ENCODE data around the gene TBC1D1.

TBC1D1 gene

GRCh38 chr4:37960679-37961450 is 70.0 kb downstream of the TBC1D1 start:
- Histone ChIP-seq H3K4me3 (ENCODE audit: low read depth in 1 of 2, low read length in 1 of 2) (no peak overlapping the region), H3K36me3 (peaks cover 7% of the 10 kb centered on the region)
- TF ChIP-seq CTCF (IDR thresholded peaks at IDR 0.05) = no peak

GRCh38 chr4:37964734-37965457 is 74.0 kb downstream of the TBC1D1 start:
- Histone ChIP-seq H3K4me3 (ENCODE audit: low read depth in 1 of 2, low read length in 1 of 2) (no peak overlapping the region), H3K9me3 (no peaks in the 10 kb centered on the region), H3K36me3 (no peaks in the 10 kb centered on the region), H3K27ac (no peak overlapping the region), H3K27me3 (no peaks in the 10 kb centered on the region), H3K4me1 (ENCODE audit: control insufficient read depth in 1 of 2, insufficient read depth in 1 of 2, low read depth in 1 of 2, low read length in 1 of 2) (no peaks in the 10 kb centered on the region)
- no peak for TF ChIP-seq CTCF (IDR thresholded peaks at IDR 0.05)

More at GRCh38 chr4:37960679-37961450, 70.0 kb downstream of the TBC1D1 start:
- Histone ChIP-seq H3K27me3 (no peaks in the 10 kb centered on the region), H3K4me1 (ENCODE audit: control insufficient read depth in 1 of 2, insufficient read depth in 1 of 2, low read depth in 1 of 2, low read length in 1 of 2) (no peaks in the 10 kb centered on the region), H3K9me3 (no peaks in the 10 kb centered on the region), H3K27ac (no peak overlapping the region)

GRCh38 chr4:37966044-37966443 is 75.2 kb downstream of the TBC1D1 start:
- Histone ChIP-seq H3K36me3 (no peaks in the 10 kb centered on the region), H3K27me3 (no peaks in the 10 kb centered on the region), H3K27ac (no peak overlapping the region), H3K9me3 (no peaks in the 10 kb centered on the region), H3K4me3 (ENCODE audit: low read depth in 1 of 2, low read length in 1 of 2) (no peak overlapping the region), H3K4me1 (ENCODE audit: control insufficient read depth in 1 of 2, insufficient read depth in 1 of 2, low read depth in 1 of 2, low read length in 1 of 2) (peaks cover 3 to 5% of the 10 kb centered on the region in 2 experiments)
- no peak for TF ChIP-seq CTCF (IDR thresholded peaks at IDR 0.05)

- Histone ChIP-seq H3K9me3 (no peaks in the 10 kb centered on the region), H3K27ac (no peak overlapping the region), H3K4me3 (ENCODE audit: low read depth in 1 of 2, low read length in 1 of 2) (no peak overlapping the region), H3K36me3 (no peaks in the 10 kb centered on the region), H3K4me1 (ENCODE audit: control insufficient read depth in 1 of 2, insufficient read depth in 1 of 2, low read depth in 1 of 2, low read length in 1 of 2) (peaks cover 3 to 5% of the 10 kb centered on the region in 2 experiments), H3K27me3 (no peaks in the 10 kb centered on the region)
- no peak for TF ChIP-seq CTCF (IDR thresholded peaks at IDR 0.05)
Observed at GRCh38 chr4:37967736-37968135, 76.9 kb downstream of the TBC1D1 start.

GRCh38 chr4:37968747-37969146 is 77.9 kb downstream of the TBC1D1 start:
- H3K9me3 ChIP-seq = no peaks in the 10 kb centered on the region
- no peak for TF ChIP-seq CTCF (IDR thresholded peaks at IDR 0.05)
- H3K4me1 ChIP-seq (ENCODE audit: control insufficient read depth in 1 of 2, insufficient read depth in 1 of 2, low read depth in 1 of 2, low read length in 1 of 2) = peaks cover 3 to 5% of the 10 kb centered on the region in 2 experiments
- H3K27me3 ChIP-seq = no peaks in the 10 kb centered on the region
- no peaks in the 10 kb centered on the region for H3K36me3 ChIP-seq
- H3K4me3 ChIP-seq (ENCODE audit: low read depth in 1 of 2, low read length in 1 of 2) = no peak overlapping the region
- no peak overlapping the region for H3K27ac ChIP-seq
